ENCODE results near the gene LAT. TPM values are rescaled to one million over a fixed set of nuclear protein-coding genes. Genes with fewer than 3 reads are reported as not detected.

Gene LAT
- total and polyA plus RNA-seq, 2 of the 4 experiments (the other 2 are of a cell fraction), result 0.18 to 7.4 TPM

- intact Hi-C loops (cut with micrococcal nuclease), result no loop called here
- H3K23ac ChIP-seq (ENCODE audit: low read depth, low read length), result no peak overlapping the region
Observed at GRCh38 chr16:28985211-28986041, 574 bp downstream of the LAT start.

More at GRCh38 chr16:28985211-28986041, 574 bp downstream of the LAT start:
- 92% methylated on average over 6 of the region's 19 CpGs; no CpG with 5 or more reads in 1 of the 2 experiments for WGBS, 2 experiments (ENCODE audit: extremely low coverage in 2 of 2, insufficient read length in 1 of 2)
- Histone ChIP-seq H3K9ac (ENCODE audit: low read depth, low read length) (no peak overlapping the region), H2BK15ac (ENCODE audit: low read depth, low read length) (no peak overlapping the region), H2AK9ac (replicated peaks; ENCODE audit: low read depth, low read length, poor library complexity) (no peak overlapping the region), H3K9me1 (ENCODE audit: insufficient read depth, low read length) (no peaks in the 10 kb centered on the region), H3K4me1 (ENCODE audit: control insufficient read depth, insufficient read depth, low read length) (no peaks in the 10 kb centered on the region), H4K5ac (ENCODE audit: low read depth, low read length) (no peak overlapping the region), H2AFZ (replicated peaks; ENCODE audit: low read length, poor library complexity) (no peak overlapping the region), H2BK5ac (ENCODE audit: low read depth, low read length, poor library complexity, severe bottlenecking) (no peak overlapping the region), H3K9me3 (ENCODE audit: control insufficient read depth, insufficient read depth, low read length) (peaks cover 5% of the 10 kb centered on the region), H2AK5ac (ENCODE audit: low read depth, low read length) (no peak overlapping the region), H3K4me2 (ENCODE audit: low read depth, low read length) (no peak overlapping the region), H3K18ac (ENCODE audit: low read depth, low read length) (no peak overlapping the region), H3K14ac (replicated peaks; ENCODE audit: low read depth, low read length) (no peak overlapping the region), H3K4ac (ENCODE audit: low read depth, low read length) (no peak overlapping the region), H3K27ac (ENCODE audit: insufficient read depth, low read length) (no peak overlapping the region), H3K79me1 (ENCODE audit: low read depth in 1 of 2, low read length in 2 of 2) (peaks cover 0 to 11% of the 10 kb centered on the region in 2 experiments; a peak in 1 of 4 replicates), H3K4me3 (ENCODE audit: insufficient read depth, low read depth, low read length) (no peak overlapping the region), H4K20me1 (ENCODE audit: insufficient read depth, low read length) (no peaks in the 10 kb centered on the region), H2BK120ac (ENCODE audit: low read depth, low read length) (no peak overlapping the region), H3K36me3 (ENCODE audit: control insufficient read depth, insufficient read depth, low read length) (peaks cover 69% of the 10 kb centered on the region), H2BK20ac (ENCODE audit: low read depth, low read length) (no peak overlapping the region), H4K8ac (ENCODE audit: low read depth in 2 of 2, low read length in 2 of 2) (no peak overlapping the region), H4K91ac (ENCODE audit: insufficient read depth, low read depth, low read length) (no peak overlapping the region), H3K56ac (ENCODE audit: extremely low read depth, insufficient read depth, low read length) (no peak overlapping the region), H3K27me3 (ENCODE audit: control insufficient read depth, insufficient read depth, low read length) (no peaks in the 10 kb centered on the region)
- BruUV-seq (replicated peaks), result no TSS peak
- POLR2A ChIA-PET (ENCODE audit: unreplicated experiment), result no interaction called here
- dilution Hi-C loops (cut with HindIII; ENCODE audit: low sequenced_read_pairs, unreplicated experiment), result no loop called here
- CTCF ChIA-PET, result interaction anchor here (0.6 kb wide), 1 partner anchor 37 kb away, joined by 4 read pairs; no protein-coding TSS in a partner anchor
- in situ Hi-C loops (cut with MboI; ENCODE audit: low sequenced_read_pairs), result no loop called here
- TF ChIP-seq NFE2L2 (IDR thresholded peaks at IDR 0.05; ENCODE audit: low read depth, low read length), result no peak
- TF ChIP-seq USF2 (IDR thresholded peaks at IDR 0.05; ENCODE audit: low read depth, low read length), result no peak
- DNase-seq, result no peak
- no peak for ATAC-seq (ENCODE audit: low read depth)
